K562 (cell line): ENCODE data around the gene TMEM114.

Experiments
- ARID3A ChIP-seq: IDR thresholded peaks from 2 replicates; pipeline ENCODE4 v1.6.1; 2012; ENCODE audit warnings: low read depth, low read length, improper control_type of control experiment, borderline replicate concordance
- CTCF ChIP-seq, 3 experiments: IDR thresholded peaks in 2 of 3; conservative IDR thresholded peaks in 1 of 3; 2 replicates each; pipeline ENCODE4 v1.5.1; 2011 to 2012; ENCODE audit warnings: low read length in 3 of 3, mild to moderate bottlenecking in 3 of 3, control low read depth in 2 of 3, improper control_type of control experiment in 1 of 3, inconsistent platforms in 1 of 3, low read depth in 1 of 3, mixed read lengths in 1 of 3, moderate library complexity in 1 of 3; ENCODE audit not compliant: insufficient read depth in 2 of 3

- TF ChIP-seq ARID3A (no peak), CTCF (IDR thresholded peaks at IDR 0.05 in 2 of 3, conservative IDR thresholded peaks at IDR 0.05 in 1 of 3; ENCODE audit: insufficient read depth in 2 of 3, low read depth in 1 of 3, low read length in 3 of 3) (no peak)
Observed at GRCh38 chr16:8625491-8626087, 35.3 kb upstream of the TMEM114 start.
